ENCODE results near the gene PCSK6.

DNA sequence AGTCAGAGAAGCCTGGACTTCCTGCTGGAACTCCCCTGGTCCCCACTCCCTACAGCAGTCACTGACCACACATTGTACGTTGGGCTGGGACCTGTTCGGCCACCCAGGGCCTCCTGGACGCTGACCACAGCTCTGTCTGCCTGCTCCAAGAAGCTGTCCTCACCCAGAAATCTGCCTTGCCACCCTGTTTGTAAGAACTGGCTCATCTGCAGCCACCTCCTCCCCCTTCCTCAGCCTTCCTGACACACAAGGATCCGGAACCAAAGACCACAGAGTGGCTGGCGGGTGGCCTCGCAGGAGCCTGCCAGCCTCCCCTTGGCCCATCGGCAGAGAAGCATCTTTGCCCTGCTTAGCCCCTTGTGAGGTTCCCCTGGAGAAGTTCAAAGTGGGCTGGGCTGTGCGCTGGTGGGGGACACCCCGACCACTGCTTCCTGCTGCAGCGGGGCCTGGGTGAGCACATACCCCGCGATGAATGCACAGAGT lies 91.9 kb downstream of the PCSK6 start:
- no peak for TF ChIP-seq POLR2A (IDR thresholded peaks at IDR 0.05)
- TF ChIP-seq, protein P1, sequence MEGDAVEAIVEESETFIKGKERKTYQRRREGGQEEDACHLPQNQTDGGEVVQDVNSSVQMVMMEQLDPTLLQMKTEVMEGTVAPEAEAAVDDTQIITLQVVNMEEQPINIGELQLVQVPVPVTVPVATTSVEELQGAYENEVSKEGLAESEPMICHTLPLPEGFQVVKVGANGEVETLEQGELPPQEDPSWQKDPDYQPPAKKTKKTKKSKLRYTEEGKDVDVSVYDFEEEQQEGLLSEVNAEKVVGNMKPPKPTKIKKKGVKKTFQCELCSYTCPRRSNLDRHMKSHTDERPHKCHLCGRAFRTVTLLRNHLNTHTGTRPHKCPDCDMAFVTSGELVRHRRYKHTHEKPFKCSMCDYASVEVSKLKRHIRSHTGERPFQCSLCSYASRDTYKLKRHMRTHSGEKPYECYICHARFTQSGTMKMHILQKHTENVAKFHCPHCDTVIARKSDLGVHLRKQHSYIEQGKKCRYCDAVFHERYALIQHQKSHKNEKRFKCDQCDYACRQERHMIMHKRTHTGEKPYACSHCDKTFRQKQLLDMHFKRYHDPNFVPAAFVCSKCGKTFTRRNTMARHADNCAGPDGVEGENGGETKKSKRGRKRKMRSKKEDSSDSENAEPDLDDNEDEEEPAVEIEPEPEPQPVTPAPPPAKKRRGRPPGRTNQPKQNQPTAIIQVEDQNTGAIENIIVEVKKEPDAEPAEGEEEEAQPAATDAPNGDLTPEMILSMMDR (IDR thresholded peaks at IDR 0.05): no peak

Measured in Peyer's patch (tissue), 4 donors.